ENCODE data around the gene KIF2A. TPM values are rescaled to one million over a fixed set of nuclear protein-coding genes. Genes with fewer than 3 reads are reported as not detected.
A peak's percentile ranks its signal among the peaks of the same experiment; 100 is the strongest.
"Not testable (repeated sequence)": the region's sequence is repeated elsewhere in the genome, so short reads cannot be mapped to it uniquely, and the experiment has no call there.

The KIF2A gene
- total RNA-seq, 2 experiments from 2014 or later, result 250 to 251 TPM

- no peak for DNase-seq
- Mint-ChIP-seq H3K27me3 (no peaks in the 10 kb centered on the region), H3K36me3 (ENCODE audit: low read depth) (peaks cover 36% of the 10 kb centered on the region), H3K4me3 (no peak overlapping the region), H3K27ac (no peak overlapping the region), H3K9me3 (peaks cover 17% of the 10 kb centered on the region), H3K4me1 (peaks cover 43% of the 10 kb centered on the region)
- ChIA-PET POLR2A (interaction anchor here (1.0 kb wide), 1 partner anchor 10 kb away, joined by 4 read pairs; no protein-coding TSS in a partner anchor), CTCF (interaction anchor here (0.6 to 0.8 kb wide), 2 partner anchors 10 to 32 kb away, joined by 5 read pairs; no protein-coding TSS in a partner anchor)
Measured at GRCh38 chr5:62275581-62275980, 30.4 kb upstream of the KIF2A start.

DNA sequence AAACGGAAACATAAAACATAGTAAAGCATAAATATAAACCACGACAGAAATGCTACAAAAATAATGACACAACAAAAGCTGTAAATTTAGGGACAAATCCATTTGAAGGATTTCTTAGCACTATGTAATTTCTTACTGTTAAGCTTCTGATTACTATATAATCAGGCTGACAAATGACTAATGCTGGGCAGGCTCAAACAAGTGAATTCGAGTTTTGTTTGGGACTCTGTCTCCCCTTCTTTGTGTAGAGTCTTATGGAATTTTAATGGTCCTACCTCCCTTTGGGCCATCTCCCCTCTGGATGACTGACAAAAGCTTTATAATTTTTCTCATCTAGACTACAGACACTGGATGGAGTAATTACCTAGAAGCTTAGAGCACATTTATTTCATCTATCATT is 24.6 kb upstream of the KIF2A start:
- ChIA-PET CTCF (interaction anchor here (0.7 to 0.9 kb wide), 2 partner anchors 9 to 22 kb away, joined by 3 to 4 read pairs; no protein-coding TSS in a partner anchor), POLR2A (interaction anchor here (1.3 kb wide), 1 partner anchor 25 kb away, joined by 5 read pairs; the partner anchor contains the start of gene KIF2A)
- H3K27ac Mint-ChIP-seq, result no peak overlapping the region

DNA sequence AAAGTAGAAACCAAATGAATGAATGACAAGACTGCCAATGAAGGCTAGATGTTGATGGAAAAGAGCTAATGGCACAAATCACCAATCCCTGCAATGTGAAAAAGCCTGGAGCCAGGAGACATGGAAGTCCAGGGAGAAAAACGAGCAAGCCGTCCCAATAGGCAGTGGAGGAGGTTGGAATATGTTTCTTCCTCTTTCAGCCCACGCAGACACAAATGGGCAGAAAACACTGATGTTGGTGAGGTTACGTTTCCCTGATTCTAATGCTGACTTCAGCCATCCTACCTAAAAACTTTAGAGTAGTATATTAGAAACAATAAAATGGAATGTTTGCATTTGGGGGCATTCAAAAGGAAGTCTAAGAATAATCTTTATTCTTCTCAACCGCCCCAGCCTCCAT is 23.9 kb upstream of the KIF2A start:
- Mint-ChIP-seq H3K4me1 (peaks cover 72% of the 10 kb centered on the region), H3K4me3 (no peak overlapping the region), H3K27ac (no peak overlapping the region), H3K36me3 (ENCODE audit: low read depth) (peaks cover 58% of the 10 kb centered on the region), H3K27me3 (no peaks in the 10 kb centered on the region), H3K9me3 (peaks cover 38% of the 10 kb centered on the region)
- no peak for DNase-seq
- POLR2A ChIA-PET, result interaction anchor here (1.3 kb wide), 1 partner anchor 24 kb away, joined by 5 read pairs; the partner anchor contains the start of gene KIF2A
- CTCF ChIA-PET, result no interaction called here

More for the DNA sequence above, 24.6 kb upstream of the KIF2A start:
- peaks cover 35% of the 10 kb centered on the region for H3K9me3 Mint-ChIP-seq
- peaks cover 72% of the 10 kb centered on the region for H3K4me1 Mint-ChIP-seq
- no peaks in the 10 kb centered on the region for H3K27me3 Mint-ChIP-seq
- H3K36me3 Mint-ChIP-seq (ENCODE audit: low read depth), result peaks cover 51% of the 10 kb centered on the region
- H3K4me3 Mint-ChIP-seq, result no peak overlapping the region
- DNase-seq, result no peak

- no peak for DNase-seq
- H3K4me3 Mint-ChIP-seq, result no peak overlapping the region
- H3K4me1 Mint-ChIP-seq, result peaks cover 73% of the 10 kb centered on the region
- peaks cover 42% of the 10 kb centered on the region for H3K9me3 Mint-ChIP-seq
- CTCF ChIA-PET, result interaction anchor here (1.2 kb wide), 1 partner anchor 10 kb away, joined by 3 read pairs; no protein-coding TSS in a partner anchor
- H3K27me3 Mint-ChIP-seq, result no peaks in the 10 kb centered on the region
- H3K36me3 Mint-ChIP-seq (ENCODE audit: low read depth), result peaks cover 66% of the 10 kb centered on the region
- POLR2A ChIA-PET, result interaction anchor here (0.6 to 3.4 kb wide), 3 partner anchors 22 to 120 kb away, joined by 3 to 67 read pairs (median 3); partner anchors contain the start of gene KIF2A
- H3K27ac Mint-ChIP-seq, result no peak overlapping the region
Measured at GRCh38 chr5:62283005-62283404, 23.0 kb upstream of the KIF2A start.

GRCh38 chr5:62283861-62284260 is 22.1 kb upstream of the KIF2A start:
- peaks cover 40% of the 10 kb centered on the region for H3K9me3 Mint-ChIP-seq
- DNase-seq, result no peak
- CTCF ChIA-PET, result interaction anchor here (1.2 to 2.1 kb wide), 4 partner anchors 10 to 59 kb away, joined by 3 to 11 read pairs (median 6); no protein-coding TSS in a partner anchor
- peaks cover 73% of the 10 kb centered on the region for H3K4me1 Mint-ChIP-seq
- POLR2A ChIA-PET, result interaction anchor here (0.6 to 3.4 kb wide), 7 partner anchors 13 to 119 kb away, joined by 3 to 67 read pairs (median 12); partner anchors contain the start of gene KIF2A
- peak overlapping the region; percentile 98 for H3K27ac Mint-ChIP-seq
- no peak overlapping the region for H3K4me3 Mint-ChIP-seq
- peaks cover 67% of the 10 kb centered on the region for H3K36me3 Mint-ChIP-seq (ENCODE audit: low read depth)
- H3K27me3 Mint-ChIP-seq, result no peaks in the 10 kb centered on the region

DNA sequence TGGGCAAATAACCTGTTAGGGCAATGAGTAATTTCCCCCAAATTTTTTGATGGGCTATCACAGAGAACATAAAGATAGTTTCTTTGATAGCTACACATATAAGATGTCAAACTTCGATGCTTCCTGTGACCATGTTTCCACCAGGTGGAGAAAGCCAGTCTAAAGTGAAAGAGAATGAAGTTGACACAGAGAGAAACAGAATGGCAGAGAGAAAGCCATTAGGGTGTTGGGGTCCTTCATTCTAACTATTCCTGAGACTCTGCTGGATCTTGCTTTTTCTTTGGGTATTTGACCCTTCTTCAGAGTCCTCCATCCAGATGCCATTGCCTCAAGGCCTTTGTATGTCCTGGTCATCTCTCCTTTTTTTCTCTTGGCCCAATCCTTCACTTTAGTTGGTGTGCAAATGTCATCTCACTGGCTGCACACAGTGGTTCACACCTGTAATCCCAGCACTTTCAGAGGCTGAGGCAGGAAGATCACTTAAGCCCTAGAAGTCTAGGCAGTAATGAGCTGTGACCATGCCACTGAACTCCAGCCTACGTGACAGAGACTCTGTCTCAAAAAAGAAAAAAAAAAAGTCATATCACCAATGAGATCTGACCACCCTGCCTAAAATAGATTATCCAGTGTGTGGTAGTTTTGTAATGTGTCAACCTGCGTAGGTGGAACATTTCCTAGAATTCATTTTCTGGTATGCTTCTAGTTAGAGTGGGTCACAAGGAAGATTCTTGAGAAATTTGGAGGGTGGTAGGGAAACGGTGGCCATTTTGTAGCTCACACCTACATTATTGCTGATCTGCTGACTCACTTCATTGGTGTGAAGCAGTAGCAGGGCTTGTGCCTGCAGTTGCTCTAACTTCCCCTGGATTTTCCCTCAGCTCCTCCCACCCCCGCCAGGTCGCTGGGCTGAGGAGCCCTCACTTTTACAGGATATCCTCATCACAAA is 20.8 kb upstream of the KIF2A start:
- ChIA-PET CTCF (interaction anchor here (0.6 to 2.2 kb wide), 9 partner anchors 10 to 85 kb away, joined by 3 to 28 read pairs (median 5); partner anchors contain the start of gene KIF2A), POLR2A (interaction anchor here (0.7 to 3.4 kb wide), 21 partner anchors 10 to 127 kb away, joined by 3 to 67 read pairs (median 4); partner anchors contain the start of genes DIMT1, IPO11 and KIF2A)
- peaks cover 68% of the 10 kb centered on the region for H3K36me3 Mint-ChIP-seq (ENCODE audit: low read depth)
- peaks cover 76% of the 10 kb centered on the region for H3K4me1 Mint-ChIP-seq
- peak; percentile 78 for DNase-seq
- peak overlapping the region; percentile 43 for H3K4me3 Mint-ChIP-seq
- H3K27me3 Mint-ChIP-seq, result no peaks in the 10 kb centered on the region
- peak overlapping the region; percentile 98 for H3K27ac Mint-ChIP-seq
- H3K9me3 Mint-ChIP-seq, result peaks cover 37% of the 10 kb centered on the region

GRCh38 chr5:62286834-62287233 is 19.2 kb upstream of the KIF2A start:
- DNase-seq, result no peak
- peaks cover 84% of the 10 kb centered on the region for H3K4me1 Mint-ChIP-seq
- H3K27me3 Mint-ChIP-seq, result no peaks in the 10 kb centered on the region
- H3K27ac Mint-ChIP-seq, result peak overlapping the region; percentile 83
- peaks cover 77% of the 10 kb centered on the region for H3K36me3 Mint-ChIP-seq (ENCODE audit: low read depth)
- peaks cover 36% of the 10 kb centered on the region for H3K9me3 Mint-ChIP-seq
- ChIA-PET CTCF (interaction anchor here (0.9 to 2.0 kb wide), 4 partner anchors 11 to 62 kb away, joined by 3 to 9 read pairs (median 4); partner anchors contain the start of gene KIF2A), POLR2A (interaction anchor here (1.1 to 3.9 kb wide), 7 partner anchors 10 to 117 kb away, joined by 3 to 59 read pairs (median 7); partner anchors contain the start of genes DIMT1 and KIF2A)
- H3K4me3 Mint-ChIP-seq, result peak overlapping the region; percentile 0

DNA sequence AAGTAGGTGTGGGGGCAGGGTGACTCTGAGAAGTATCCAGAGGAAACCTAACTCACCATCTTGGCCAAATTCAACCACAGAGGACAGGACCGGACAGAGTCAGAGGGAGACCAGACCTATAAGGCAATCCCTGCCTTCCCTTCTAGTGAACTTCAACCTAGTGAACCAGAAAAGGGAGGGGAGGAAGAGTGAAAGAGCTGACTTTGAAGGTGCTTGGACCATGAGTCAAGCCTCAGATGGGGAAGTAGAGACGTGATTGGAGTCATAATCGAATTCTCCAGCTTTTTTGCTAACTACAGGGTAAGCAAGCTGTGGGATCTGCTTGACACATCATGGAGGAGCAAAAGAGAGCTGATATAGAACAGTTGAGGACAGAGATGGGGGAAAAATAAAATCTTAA is 18.8 kb upstream of the KIF2A start:
- Mint-ChIP-seq H3K27ac (peak overlapping the region; percentile 83), H3K4me3 (peak overlapping the region; percentile 0), H3K9me3 (peaks cover 36% of the 10 kb centered on the region), H3K27me3 (no peaks in the 10 kb centered on the region), H3K4me1 (peaks cover 88% of the 10 kb centered on the region), H3K36me3 (ENCODE audit: low read depth) (peaks cover 80% of the 10 kb centered on the region)
- no peak for DNase-seq
- ChIA-PET CTCF (interaction anchor here (0.6 to 2.0 kb wide), 5 partner anchors 10 to 177 kb away, joined by 3 to 9 read pairs (median 3); partner anchors contain the start of gene KIF2A), POLR2A (interaction anchor here (1.1 to 3.9 kb wide), 8 partner anchors 10 to 116 kb away, joined by 3 to 59 read pairs (median 6); partner anchors contain the start of genes DIMT1 and KIF2A)

DNA sequence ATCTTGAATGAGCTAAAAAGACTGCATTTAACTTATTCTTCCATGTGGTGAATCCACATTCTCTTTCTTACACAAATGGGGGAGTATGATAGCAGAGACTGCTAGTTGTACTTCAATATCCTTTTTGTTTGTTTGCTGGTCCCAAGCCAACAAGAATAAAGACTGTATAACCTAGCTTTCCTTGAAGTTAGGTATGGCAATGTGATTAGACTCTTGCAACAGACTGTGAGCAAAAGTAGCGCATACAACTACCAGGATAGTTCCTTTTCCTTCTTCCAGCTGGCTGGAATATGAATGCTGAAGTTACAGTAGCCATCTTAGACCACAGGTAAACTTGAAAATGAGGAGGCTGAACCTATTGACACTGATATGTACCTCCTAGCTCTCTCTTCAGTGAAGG is 17.9 kb upstream of the KIF2A start:
- POLR2A ChIA-PET, result interaction anchor here (1.1 to 3.9 kb wide), 7 partner anchors 9 to 115 kb away, joined by 3 to 59 read pairs (median 7); partner anchors contain the start of genes DIMT1 and KIF2A
- H3K9me3 Mint-ChIP-seq, result peaks cover 40% of the 10 kb centered on the region
- CTCF ChIA-PET, result interaction anchor here (1.0 to 2.0 kb wide), 3 partner anchors 9 to 64 kb away, joined by 4 to 9 read pairs (median 7); partner anchors contain the start of gene KIF2A
- H3K4me3 Mint-ChIP-seq, result no peak overlapping the region
- no peaks in the 10 kb centered on the region for H3K27me3 Mint-ChIP-seq
- H3K27ac Mint-ChIP-seq, result peak overlapping the region; percentile 83
- no peak for DNase-seq
- H3K4me1 Mint-ChIP-seq, result peaks cover 88% of the 10 kb centered on the region
- H3K36me3 Mint-ChIP-seq (ENCODE audit: low read depth), result peaks cover 80% of the 10 kb centered on the region

- no peak overlapping the region for H3K27ac Mint-ChIP-seq
- H3K27me3 Mint-ChIP-seq, result no peaks in the 10 kb centered on the region
- H3K4me3 Mint-ChIP-seq, result no peak overlapping the region
- peaks cover 84% of the 10 kb centered on the region for H3K4me1 Mint-ChIP-seq
- H3K36me3 Mint-ChIP-seq (ENCODE audit: low read depth), result peaks cover 78% of the 10 kb centered on the region
- peaks cover 38% of the 10 kb centered on the region for H3K9me3 Mint-ChIP-seq
- ChIA-PET POLR2A (interaction anchor here (3.9 kb wide), 1 partner anchor 16 kb away, joined by 59 read pairs; the partner anchor contains the start of gene KIF2A), CTCF (interaction anchor here (5.7 kb wide), 1 partner anchor 16 kb away, joined by 33 read pairs; the partner anchor contains the start of gene KIF2A)
- DNase-seq, result no peak
Measured at GRCh38 chr5:62289813-62290212, 16.2 kb upstream of the KIF2A start.

DNA sequence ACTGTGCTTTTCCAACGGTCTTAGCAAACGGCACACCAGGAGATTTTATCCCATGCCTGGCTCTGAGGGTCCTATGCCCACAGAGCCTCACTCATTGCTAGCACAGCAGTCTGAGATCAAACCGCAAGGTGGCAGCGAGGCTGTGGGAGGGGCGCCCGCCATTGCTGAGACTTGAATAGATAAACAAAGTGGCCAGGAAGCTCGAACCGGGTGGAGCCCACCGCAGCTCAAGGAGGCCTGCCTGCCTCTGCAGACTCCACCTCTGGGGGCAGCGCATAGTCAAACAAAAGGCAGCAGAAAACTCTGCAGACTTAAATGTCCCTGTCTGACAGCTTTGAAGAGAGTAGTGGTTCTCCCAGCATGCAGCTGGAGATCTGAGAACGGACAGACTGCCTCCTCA is 14.2 kb upstream of the KIF2A start:
- ChIA-PET CTCF (interaction anchor here (0.7 to 5.7 kb wide), 8 partner anchors 11 to 112 kb away, joined by 3 to 33 read pairs (median 5); partner anchors contain the start of genes DIMT1 and KIF2A), POLR2A (interaction anchor here (1.1 to 2.4 kb wide), 5 partner anchors 11 to 68 kb away, joined by 3 to 18 read pairs (median 5); partner anchors contain the start of gene KIF2A)
- peaks cover 31% of the 10 kb centered on the region for H3K9me3 Mint-ChIP-seq
- not testable (repeated sequence) for H3K27me3 Mint-ChIP-seq
- H3K4me3 Mint-ChIP-seq, result peak overlapping the region; percentile 24
- peaks cover 75% of the 10 kb centered on the region for H3K36me3 Mint-ChIP-seq (ENCODE audit: low read depth)
- peak overlapping the region; percentile 86 for H3K27ac Mint-ChIP-seq
- peaks cover 79% of the 10 kb centered on the region for H3K4me1 Mint-ChIP-seq
- peak; percentile 81 for DNase-seq

GRCh38 chr5:62296998-62297397 is 9.0 kb upstream of the KIF2A start:
- peak overlapping the region; percentile 12 for H3K4me3 Mint-ChIP-seq
- no peaks in the 10 kb centered on the region for H3K27me3 Mint-ChIP-seq
- H3K27ac Mint-ChIP-seq, result peak overlapping the region; percentile 83
- peaks cover 21% of the 10 kb centered on the region for H3K9me3 Mint-ChIP-seq
- H3K36me3 Mint-ChIP-seq (ENCODE audit: low read depth), result peaks cover 49% of the 10 kb centered on the region
- DNase-seq, result peak; percentile 30
- POLR2A ChIA-PET, result interaction anchor here (0.7 to 4.6 kb wide), 6 partner anchors 9 to 107 kb away, joined by 3 to 48 read pairs (median 22); partner anchors contain the start of genes DIMT1 and KIF2A
- CTCF ChIA-PET, result interaction anchor here (0.8 to 3.6 kb wide), 7 partner anchors 9 to 73 kb away, joined by 3 to 22 read pairs (median 5); partner anchors contain the start of gene KIF2A
- H3K4me1 Mint-ChIP-seq, result peaks cover 71% of the 10 kb centered on the region

Data from activated CD4-positive, alpha-beta memory T cell treated with anti-CD3 and anti-CD28 coated beads, Interleukin-2, amount 10 ng/mL, durations not matched to agents 7 days and 5 days (primary cell).